AG08395 (cell line): ENCODE data around the gene CASK.
"Not testable (repeated sequence)": the region's sequence is repeated elsewhere in the genome, so short reads cannot be mapped to it uniquely, and the experiment has no call there.

Experiments
- DNase-seq: peaks from one replicate; pipeline ENCODE4 v3.0.0; 2012; ENCODE audit warnings: mixed read lengths, low spot score

Gene CASK

DNA sequence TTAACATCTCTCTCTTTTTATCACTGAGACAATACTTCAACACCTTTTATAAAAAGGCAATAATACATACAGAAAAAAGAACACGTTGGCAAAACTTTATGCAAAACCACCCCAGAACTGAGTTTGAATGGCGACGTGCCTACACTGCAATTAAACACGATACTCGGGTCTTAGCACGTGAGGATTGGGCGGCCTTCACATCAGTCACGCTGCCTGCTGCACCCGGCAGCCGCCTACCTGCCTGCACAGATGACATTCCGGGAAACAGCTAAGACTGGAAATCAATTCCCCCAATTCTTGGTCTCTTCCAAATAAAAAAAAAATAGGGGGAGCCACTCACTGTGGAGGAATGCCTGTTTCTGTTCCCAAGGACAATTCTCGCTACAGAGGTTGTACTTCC, 408.0 kb downstream of the CASK start:
- no peak for DNase-seq

DNA sequence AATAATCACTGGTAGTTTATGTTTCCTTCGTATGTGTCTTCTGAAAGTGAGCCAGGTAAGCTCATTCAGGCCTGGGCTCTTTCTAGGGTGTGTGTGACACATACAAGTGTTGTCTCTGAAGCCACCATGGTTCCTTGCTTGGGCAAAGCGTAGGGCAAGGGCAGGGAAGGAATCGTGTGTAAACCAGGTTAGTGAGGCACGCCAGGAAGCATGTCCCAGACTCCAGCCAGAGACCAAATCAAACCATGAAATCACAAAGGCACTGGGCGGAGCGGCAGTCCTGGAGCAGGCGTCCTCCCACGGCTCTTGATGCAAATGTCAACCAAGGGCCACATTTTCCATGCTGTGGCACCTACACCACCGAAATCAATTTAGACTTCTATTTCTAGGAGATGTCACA, 409.2 kb downstream of the CASK start:
- no peak for DNase-seq

DNA sequence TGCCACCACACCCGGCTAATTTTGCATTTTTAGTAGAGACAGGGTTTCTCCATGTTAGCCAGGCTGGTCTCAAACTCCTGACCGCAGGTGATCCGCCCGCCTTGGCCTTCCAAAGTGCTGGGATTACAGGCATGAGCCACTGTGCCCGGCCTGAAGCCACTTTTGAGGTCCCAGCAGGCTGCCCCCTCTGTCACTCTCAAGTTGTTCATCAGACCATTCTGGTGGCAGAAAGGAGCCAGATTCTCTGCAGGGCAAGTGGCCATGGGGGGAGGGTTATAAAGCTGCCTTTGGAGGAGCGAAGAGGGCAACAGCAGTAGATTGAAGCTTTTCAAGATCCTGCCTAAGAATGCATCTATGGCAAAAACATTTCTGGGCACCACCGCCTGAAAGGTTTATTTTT, 410.5 kb downstream of the CASK start:
- DNase-seq = not testable (repeated sequence)

DNA sequence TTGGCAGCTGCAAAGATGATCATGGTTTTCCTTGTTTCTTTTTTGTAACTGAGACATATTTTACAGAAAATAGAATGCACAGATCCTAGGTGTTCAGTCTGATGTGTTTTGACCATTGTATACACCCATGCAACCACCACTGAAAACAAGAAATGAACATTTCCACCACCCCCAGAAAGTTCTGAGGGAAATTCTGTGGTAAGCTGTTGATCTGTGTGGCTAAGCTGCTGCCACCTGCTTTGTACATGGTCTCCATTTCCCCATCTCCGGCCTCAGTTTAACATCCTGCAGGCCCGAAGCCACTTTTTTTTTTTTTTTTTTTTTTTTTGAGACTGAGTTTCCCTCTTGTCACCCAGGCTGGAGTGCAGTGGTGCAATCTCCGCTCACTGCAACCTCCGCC, 411.0 kb downstream of the CASK start:
- no peak for DNase-seq

DNA sequence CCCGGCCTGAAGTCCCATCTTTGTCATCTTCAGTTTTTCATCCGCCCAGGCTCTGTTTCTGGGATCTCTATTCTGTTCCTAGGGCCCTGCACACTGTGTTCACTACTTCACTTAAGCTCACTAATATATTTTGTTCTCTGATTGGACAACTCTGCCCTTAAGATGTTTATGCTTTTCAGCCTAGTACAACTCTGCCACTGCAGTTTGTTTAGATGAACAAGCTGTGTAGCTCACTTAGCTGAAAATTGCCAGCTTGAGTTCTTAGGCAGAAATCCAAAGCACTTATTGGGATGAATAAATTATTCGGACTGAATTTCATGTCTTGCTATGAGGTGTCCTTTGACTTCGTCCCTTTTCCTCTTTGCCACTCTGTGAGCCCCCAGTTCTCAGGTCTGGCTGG, 415.4 kb downstream of the CASK start:
- no peak for DNase-seq

DNA sequence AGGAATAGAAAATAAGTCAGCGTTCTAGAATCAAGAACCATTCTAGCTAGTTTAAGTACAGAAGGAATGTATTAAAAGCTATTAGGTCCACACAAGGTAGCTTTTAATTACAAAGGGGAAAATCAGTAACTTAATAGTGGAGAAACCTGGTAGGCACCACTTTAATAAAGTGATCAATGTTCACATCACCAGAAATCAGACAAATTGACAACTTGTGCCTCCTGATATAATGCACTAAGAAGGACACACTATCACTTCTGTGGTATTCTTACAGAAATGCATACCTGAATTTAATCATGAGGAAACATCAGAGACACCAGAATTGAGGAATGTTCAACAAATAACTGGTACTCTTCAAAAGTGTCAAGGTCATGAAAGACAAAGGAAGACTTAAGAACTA, 421.4 kb downstream of the CASK start:
- no peak for DNase-seq

DNA sequence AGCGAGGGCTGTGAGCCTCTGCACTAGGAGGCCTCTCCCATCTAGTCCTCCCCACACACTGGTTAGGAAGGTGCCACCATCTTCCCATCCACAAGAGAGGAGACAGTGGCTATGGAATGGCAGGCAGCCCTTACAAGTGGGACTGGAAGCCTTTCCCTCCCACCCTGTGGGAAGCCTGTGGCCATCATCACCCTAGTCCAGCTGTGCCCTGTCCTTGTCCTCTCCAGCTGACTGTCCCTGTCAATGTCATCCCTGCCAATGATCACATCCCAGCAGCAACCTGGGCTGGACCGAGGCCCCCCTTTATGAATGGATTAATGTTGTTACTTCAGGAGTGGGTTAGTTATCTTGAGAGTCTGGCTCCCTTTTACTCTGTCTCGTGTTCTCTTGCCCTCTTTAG, 423.4 kb downstream of the CASK start:
- no peak for DNase-seq

DNA sequence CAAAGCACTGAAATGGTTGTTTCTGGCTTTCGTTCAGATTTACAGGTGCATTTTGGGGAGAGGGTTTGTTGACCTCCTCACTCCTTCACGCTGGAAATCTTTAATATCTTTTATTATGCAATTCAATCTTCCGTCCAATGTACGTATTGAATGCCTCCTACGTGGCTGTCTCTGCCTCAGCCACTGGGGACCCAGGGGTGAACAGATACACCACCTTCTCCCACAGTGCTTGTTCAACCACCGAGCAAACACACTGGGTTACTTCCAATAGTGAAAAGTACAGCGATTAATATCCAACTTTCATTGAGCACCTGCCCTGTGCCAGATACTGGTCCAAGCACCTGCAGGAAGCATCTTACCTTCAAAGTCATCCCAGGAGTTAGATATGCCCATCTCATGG, 424.2 kb downstream of the CASK start:
- no peak for DNase-seq

DNA sequence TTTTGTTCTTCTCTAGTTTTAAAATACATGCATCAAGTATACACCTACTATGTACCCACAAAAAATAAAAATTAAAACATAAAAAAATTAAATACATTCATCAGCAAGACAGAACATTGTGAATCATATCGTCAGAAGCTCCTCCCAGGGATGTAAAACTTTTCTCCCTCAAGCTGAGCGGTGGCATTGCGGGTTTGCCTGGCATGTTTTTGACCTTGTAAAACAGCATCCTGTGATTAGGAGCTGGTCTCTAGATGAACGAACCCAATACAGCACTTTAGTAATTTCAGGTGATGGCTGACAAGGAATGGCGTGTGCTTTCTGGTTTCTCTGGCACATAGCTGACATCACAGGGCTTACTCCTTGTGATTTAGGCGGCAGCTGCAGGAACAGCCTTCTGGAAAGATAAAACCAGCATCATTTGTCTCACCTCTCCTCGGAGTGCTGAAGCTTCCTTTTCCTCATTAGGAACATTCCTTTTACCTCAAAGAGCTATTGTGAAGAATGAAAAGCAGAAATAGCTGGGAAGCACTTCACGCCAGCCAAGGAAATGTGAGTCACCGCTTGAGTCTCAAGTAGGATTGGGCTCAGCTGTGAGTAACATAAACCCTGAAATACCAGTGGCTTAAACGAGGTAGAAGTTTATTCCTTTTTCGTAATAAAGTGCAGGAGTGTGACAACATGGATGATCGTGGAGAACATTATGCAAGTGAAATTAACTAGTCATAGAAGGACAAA, 431.9 kb downstream of the CASK start:
- DNase-seq = peak; percentile 71

DNA sequence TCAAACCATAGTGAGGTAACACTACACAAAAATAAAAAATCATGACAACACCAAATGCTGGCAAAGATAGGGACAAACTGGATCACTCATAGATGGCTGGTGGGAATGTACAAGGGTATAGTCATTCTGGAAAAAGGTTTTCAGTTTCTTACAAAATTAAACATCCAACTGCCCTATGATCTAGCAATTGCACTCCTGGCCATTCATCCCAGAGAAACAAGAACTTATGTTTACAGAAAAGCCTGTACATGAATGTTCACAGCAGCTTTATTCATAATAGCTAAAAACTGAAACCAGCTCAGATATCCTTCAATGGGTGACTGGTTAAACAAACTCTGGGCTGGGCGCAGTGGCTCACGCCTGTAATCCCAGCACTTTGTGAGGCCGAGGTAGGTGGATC, 432.9 kb downstream of the CASK start:
- DNase-seq = no peak

DNA sequence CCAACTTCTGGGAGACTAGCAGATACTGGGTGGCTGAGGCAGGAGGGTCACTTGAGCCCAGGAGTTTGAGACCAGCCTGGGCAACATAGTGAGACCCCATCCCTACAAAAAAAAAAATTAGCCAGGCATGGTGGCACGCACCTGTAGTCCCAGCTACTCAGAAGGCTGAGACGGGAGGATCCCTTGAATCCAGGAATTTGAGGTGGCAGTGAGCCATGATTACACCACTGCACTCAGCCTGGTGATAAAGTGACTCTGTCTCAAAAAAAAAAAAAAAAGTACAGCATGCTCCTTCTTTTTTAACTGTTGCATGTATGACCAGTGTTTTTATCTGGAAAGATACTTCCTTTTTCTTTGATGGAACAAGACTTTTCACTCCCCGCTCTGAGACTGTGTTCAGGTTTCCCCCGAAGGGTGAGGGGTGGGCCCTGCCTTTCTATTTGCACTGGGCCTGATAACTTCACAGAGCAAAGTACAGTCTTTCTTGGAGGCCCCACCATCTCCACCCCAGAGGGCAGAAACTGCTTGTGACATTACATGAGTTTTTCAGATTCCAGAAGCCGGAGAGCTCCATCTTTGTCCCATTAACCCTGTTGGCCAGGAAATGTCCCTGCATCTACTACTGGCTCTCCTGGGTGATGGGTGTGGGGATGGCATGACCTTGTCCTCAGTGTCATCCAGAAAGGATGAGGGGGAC, 441.1 kb downstream of the CASK start:
- DNase-seq = no peak

DNA sequence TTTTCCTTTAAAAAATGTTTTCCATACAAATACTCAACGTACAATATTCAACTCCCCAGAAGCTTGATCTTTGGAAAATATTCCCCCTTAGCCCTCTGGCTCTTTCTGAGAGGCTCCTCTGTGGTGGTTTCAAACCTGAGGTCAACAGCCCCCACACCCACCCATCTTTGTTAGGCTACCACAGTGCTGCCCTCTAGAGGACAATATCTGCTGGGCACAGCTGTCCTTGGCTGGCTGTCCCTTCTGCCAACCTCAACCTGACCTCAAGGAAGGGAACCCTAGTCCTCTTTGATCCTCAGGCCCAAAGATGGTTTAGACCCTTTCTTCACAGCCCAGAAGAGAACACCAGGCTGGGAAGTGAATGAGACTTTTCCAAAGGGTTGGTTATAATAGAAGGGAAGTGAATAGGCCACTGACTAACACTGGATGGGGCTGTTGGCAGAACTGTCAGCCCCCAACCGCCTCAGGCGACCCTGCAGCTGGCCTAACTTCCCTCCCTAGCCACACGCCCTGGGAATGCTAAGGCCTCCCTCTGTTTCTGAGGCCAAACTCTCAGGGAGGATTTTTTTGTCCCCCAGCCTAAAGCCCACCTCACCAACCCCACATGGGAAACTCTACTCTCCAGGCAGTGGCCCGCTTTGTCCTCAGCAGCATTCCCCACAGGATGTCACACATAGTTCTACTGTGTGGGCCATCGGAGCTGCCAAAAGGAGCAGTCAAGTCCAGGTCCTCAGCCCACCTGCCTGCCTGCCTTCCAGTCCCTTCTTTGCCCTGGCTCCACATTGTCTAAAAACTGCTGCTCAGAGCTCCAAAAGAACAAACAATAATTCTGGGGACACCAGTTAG, 441.9 kb downstream of the CASK start:
- DNase-seq = no peak

DNA sequence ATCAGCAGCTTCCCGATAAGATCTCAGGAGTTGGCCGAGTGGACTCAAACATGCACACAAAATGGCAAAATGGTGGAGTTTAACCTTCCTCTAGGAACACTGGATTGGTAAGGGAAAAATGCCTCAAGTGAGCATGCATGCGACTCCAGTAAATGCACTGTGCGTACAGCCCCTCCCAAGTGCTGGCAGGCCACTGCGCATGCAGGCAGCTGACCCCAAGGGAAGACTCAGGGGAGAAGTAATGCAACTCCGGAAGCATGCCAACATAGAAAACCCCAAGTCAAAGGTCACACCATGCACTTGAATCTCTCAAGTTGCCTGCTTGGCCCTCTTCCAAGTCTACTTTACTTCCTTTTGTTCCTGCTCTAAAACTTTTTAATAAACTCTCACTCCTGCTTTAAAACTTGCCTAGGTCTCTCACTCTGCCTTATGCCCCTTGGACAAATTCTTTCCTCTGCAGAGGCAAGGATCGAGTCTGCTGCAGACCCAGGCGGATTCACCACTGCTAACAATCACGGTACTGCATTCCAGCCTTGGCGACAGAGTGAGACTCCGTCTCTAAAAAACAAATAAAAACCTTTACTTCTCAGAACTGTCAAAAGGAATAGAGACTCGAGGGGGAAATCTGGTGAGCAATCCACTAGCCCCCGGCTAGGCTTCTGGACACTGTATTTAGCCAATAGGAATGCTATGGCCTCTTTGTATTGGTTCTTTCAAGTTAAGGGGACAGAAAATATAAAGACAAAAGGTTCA, 442.7 kb downstream of the CASK start:
- no peak for DNase-seq

DNA sequence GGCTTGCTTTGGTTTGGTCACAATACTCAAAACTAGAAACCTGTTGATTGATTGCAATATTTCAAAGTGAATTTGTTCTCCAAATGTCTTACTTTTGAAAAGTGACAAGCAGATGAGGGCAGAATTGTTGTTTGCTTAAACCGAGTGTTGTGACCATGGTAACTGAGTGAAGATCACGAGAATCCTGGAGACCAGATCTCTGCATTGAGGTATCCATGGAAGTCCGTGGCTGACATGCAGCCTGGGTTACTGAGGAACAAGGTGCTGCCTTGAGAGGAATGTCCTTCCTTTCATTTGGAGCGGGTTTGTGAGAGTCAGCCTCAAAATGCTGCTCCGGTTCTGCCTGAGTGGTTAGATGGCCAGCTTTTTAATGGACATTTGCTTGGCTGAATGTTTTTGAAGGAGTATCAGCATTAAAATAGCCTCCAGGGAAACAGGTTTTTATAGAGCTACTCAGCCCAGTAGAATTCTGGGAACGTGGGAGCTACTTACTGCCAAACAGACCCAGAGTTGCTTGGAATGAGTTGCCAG, 444.9 kb downstream of the CASK start:
- DNase-seq = no peak

DNA sequence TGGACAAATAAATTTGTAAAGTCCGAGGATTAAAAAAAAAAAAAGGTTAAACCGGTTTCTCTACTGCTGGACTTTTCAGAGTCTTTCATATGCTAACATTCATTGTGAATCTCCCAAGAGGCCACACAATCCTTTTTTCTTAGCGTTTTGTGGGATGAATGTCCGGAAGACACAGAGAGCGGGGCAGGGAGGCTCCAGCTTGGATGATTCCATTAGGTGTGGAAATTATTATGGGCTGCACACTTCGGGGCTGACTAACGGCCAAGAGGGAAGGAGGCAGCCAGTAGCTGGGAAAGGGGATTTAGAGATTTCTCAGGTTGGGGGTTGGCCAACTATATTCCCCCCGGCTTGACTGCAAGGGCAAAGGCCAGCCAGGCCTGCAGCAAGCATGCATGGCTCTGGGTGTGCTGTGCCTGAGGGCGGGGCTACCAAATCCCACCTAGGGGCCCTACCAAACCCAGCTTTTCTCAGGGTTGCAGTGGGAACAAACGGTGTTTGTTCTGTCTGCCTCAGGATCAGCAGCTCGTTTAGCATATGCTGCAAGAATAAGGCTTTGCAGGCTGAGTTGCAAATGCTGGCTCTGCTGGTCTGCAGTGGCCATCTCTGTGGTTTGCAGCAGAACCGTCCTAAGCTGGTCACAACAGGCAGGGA, 447.6 kb downstream of the CASK start:
- DNase-seq = no peak

DNA sequence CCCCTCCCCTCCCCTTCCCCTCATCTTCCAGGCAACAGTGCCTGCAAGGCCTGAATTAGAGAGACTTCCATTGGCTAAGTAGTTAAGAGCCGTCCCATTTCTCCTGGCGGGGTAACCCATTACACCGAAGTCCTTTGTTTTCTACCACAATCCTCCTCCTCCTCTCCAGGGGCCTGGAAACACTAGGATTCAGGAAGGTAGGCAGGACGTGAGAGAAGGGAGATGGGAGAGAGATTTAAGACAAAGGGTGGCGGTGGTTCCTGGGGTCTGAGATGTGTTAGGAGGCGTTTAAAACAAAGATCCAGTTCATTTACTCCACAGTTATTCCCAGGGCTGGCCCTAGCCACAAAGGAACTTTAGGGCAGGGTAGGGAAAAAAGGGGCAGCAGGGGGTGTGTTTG, 448.2 kb downstream of the CASK start:
- no peak for DNase-seq

DNA sequence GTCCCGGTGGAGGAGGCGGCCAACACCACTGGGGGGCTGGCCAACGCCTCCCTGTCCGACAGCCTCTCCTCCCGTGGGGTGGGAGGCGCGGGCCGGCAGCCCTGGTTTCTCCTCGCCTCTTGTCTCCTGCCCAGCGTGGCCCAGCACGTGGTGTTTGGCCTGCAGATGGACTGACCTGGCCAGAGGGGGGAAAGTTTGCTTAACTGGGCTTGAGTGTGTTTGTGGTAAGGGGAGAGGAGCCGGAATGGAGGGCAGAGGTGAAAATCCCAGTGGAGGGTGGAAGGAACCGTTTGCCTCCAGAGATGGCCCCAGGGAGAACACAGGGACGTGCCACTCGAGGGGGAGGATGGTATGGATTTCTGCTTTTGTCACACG, 448.6 kb downstream of the CASK start:
- no peak for DNase-seq

DNA sequence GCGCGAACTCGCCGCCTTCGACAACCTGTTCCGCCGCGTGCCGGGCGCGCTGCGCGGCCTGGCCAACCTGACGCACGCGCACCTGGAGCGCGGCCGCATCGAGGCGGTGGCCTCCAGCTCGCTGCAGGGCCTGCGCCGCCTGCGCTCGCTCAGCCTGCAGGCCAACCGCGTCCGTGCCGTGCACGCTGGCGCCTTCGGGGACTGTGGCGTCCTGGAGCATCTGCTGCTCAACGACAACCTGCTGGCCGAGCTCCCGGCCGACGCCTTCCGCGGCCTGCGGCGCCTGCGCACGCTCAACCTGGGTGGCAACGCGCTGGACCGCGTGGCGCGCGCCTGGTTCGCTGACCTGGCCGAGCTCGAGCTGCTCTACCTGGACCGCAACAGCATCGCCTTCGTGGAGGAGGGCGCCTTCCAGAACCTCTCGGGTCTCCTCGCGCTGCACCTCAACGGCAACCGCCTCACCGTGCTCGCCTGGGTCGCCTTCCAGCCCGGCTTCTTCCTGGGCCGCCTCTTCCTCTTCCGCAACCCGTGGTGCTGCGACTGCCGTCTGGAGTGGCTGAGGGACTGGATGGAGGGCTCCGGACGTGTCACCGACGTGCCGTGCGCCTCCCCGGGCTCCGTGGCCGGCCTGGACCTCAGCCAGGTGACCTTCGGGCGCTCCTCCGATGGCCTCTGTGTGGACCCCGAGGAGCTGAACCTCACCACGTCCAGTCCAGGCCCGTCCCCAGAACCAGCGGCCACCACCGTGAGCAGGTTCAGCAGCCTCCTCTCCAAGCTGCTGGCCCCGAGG, 449.2 kb downstream of the CASK start:
- no peak for DNase-seq

DNA sequence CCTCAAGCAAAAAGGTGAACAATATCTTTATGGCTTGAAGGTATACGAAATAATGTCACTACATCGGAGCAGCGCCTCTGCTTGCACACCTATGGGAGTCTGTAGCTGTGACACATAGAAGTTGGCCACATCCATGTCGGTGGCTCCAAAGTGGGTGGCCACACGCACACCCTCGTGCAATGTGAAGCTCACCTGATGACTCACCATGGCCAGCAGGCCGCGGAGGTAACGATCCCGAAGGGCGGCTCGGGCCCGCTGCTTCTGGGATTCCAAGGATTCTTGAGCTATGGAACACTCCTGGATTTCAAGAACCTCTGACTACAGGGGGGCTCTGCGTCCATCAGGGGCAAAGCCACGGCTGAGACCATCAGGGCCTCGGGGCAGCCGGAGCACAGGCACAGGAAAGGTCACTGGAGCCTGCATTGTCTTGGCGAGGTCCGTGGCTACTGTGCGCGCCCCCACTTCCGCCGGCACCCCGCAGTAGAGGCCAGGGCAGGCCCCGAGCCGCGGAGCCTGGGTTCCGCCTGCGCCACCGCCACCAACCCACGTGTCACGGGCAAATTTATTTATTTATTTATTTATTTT, 451.0 kb downstream of the CASK start:
- DNase-seq = no peak

DNA sequence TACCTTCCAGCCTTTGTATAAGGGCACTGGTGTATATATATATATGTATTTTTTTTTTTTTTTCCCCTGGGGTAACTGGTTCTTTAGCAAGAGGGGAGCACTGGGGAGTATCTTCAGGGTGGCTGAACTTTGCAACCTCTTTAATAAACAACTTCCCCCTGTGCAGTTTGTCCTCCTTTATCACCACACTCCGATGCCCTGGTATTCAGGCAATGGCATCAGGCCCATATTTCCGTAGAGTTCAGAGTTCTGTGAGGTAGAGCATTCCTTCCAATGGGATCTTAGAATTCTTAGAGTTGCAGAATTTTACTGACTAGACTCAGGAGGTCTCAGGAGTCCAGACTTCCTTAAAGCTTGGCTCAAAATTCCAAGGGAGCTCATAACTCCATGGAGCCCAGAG, 451.6 kb downstream of the CASK start:
- DNase-seq = no peak
